GM23338 (cell line): ENCODE results near the gene PARD3. TPM values are rescaled to one million over a fixed set of nuclear protein-coding genes. Genes with fewer than 3 reads are reported as not detected.
A peak's percentile ranks its signal among the peaks of the same experiment; 100 is the strongest.

ENCODE experiments used
- ATAC-seq: fragments of 200-7000 bp; cut with Tn5 transposase; 3 replicates; pipeline ENCODE4 v1.9.1; 2020
- DNase-seq: peaks from one replicate; pipeline ENCODE4 v3.0.0-alpha.2; 2015; ENCODE audit warnings: low spot score
- H2AFZ ChIP-seq: fragments of 200-600 bp; sonication (generic); 2 replicates; pipeline ENCODE4 v1.8.0; 2016; ENCODE audit warnings: antibody characterized with exemption, mild to moderate bottlenecking, moderate library complexity
- H3F3A ChIP-seq: fragments of 200-600 bp; sonication (generic); replicated peaks from 2 replicates; pipeline ENCODE4 v1.8.0; 2017; ENCODE audit warnings: antibody characterized with exemption, mixed run types, low read depth
- H3K27ac ChIP-seq: fragments of 200-600 bp; sonication (generic); 2 replicates; pipeline ENCODE4 v1.6.1; 2016; ENCODE audit warnings: low read depth
- H3K27me3 ChIP-seq: fragments of 200-600 bp; sonication (generic); 2 replicates; pipeline ENCODE4 v1.8.0; 2016; ENCODE audit warnings: mild to moderate bottlenecking, mixed run types, moderate library complexity; ENCODE audit not compliant: insufficient read depth
- H3K36me3 ChIP-seq: fragments of 200-600 bp; sonication (generic); 2 replicates; pipeline ENCODE4 v1.8.0; 2016; ENCODE audit warnings: mild to moderate bottlenecking; ENCODE audit not compliant: insufficient read depth
- H3K4me1 ChIP-seq: fragments of 200-600 bp; sonication (generic); 2 replicates; pipeline ENCODE4 v1.8.0; 2016; ENCODE audit warnings: mild to moderate bottlenecking, moderate library complexity; ENCODE audit not compliant: insufficient read depth
- H3K4me2 ChIP-seq: fragments of 200-600 bp; sonication (generic); 2 replicates; pipeline ENCODE4 v1.7.1; 2017; ENCODE audit warnings: mixed run types
- H3K4me3 ChIP-seq: fragments of 200-600 bp; sonication (generic); 2 replicates; pipeline ENCODE4 v1.6.1; 2016; ENCODE audit warnings: mixed run types
- H3K79me2 ChIP-seq: fragments of 200-600 bp; sonication (generic); replicated peaks from 2 replicates; pipeline ENCODE4 v1.8.0; 2017; ENCODE audit warnings: mild to moderate bottlenecking; ENCODE audit not compliant: insufficient read depth
- H3K9me2 ChIP-seq: fragments of 200-600 bp; sonication (generic); 2 replicates; pipeline ENCODE4 v1.8.0; 2017; ENCODE audit not compliant: insufficient read depth
- H4K20me1 ChIP-seq: fragments of 200-600 bp; sonication (generic); replicated peaks from 2 replicates; pipeline ENCODE4 v1.8.0; 2017; ENCODE audit warnings: mild to moderate bottlenecking; ENCODE audit not compliant: insufficient read depth
- H3K27ac Mint-ChIP-seq: 2 replicates; pipeline ENCODE4 v1.8.0; 2020; ENCODE audit warnings: inconsistent platforms, mild to moderate bottlenecking, moderate library complexity, mixed read lengths
- H3K27me3 Mint-ChIP-seq: 3 replicates; pipeline ENCODE4 v1.8.0; 2022; ENCODE audit warnings: low read depth, mild to moderate bottlenecking, moderate library complexity, mixed read lengths, inconsistent platforms; ENCODE audit not compliant: insufficient read depth, poor library complexity
- H3K36me3 Mint-ChIP-seq: 3 replicates; pipeline ENCODE4 v1.8.0; 2021; ENCODE audit warnings: low read depth, mild to moderate bottlenecking, inconsistent platforms, moderate library complexity, mixed read lengths
- H3K4me1 Mint-ChIP-seq: 3 replicates; pipeline ENCODE4 v1.8.0; 2020; ENCODE audit warnings: mild to moderate bottlenecking, inconsistent platforms, mixed read lengths
- H3K4me3 Mint-ChIP-seq: 3 replicates; pipeline ENCODE4 v1.8.0; 2021; ENCODE audit warnings: moderate library complexity, mild to moderate bottlenecking, inconsistent platforms, mixed read lengths
- H3K9me3 Mint-ChIP-seq: 3 replicates; pipeline ENCODE4 v1.8.0; 2020; ENCODE audit warnings: moderate library complexity, mild to moderate bottlenecking, inconsistent platforms, mixed read lengths
- EZH2 ChIP-seq: fragments of 200-600 bp; sonication (generic); IDR thresholded peaks from one replicate; pipeline ENCODE4 v1.8.0; 2017; ENCODE audit warnings: antibody characterized with exemption, mild to moderate bottlenecking, low read depth; ENCODE audit not compliant: unreplicated experiment
- EZH2phosphoT487 ChIP-seq: fragments of 200-600 bp; sonication (generic); IDR thresholded peaks from one replicate; pipeline ENCODE4 v1.8.1; 2018; ENCODE audit warnings: antibody characterized with exemption; ENCODE audit not compliant: unreplicated experiment
- JUNB ChIP-seq: IDR thresholded peaks from one replicate; pipeline ENCODE4 v1.6.1; 2016; ENCODE audit warnings: antibody characterized with exemption; ENCODE audit not compliant: unreplicated experiment
- POLR2AphosphoS5 ChIP-seq: IDR thresholded peaks from 2 replicates; pipeline ENCODE4 v1.6.1; 2016; ENCODE audit warnings: antibody characterized with exemption, low read depth
- ZNF462 ChIP-seq: fragments of 250-450 bp; sonication (Bioruptor Pico); IDR thresholded peaks from 2 replicates; pipeline ENCODE4 v1.5.0; 2020; ENCODE audit warnings: mild to moderate bottlenecking, moderate library complexity
- polyA plus RNA-seq: library from polyadenylated mRNA; unstranded; fragments of >200 nt; fragmentation: Nextera tagmentation; extraction: Ambion mirVana; gene quantifications from 2 replicates; pipeline ENCODE4 v1.2.1, GENCODE V29; 2016
- total RNA-seq: library from RNA; depleted of rRNA; stranded (reverse); fragments of >200 nt; shearing (Covaris generic); gene quantifications from 2 replicates; pipeline ENCODE4 v1.2.3, GENCODE V29; 2014
- TF ChIP-seq, protein P1 (sequence below): IDR thresholded peaks from one replicate; pipeline ENCODE4 v1.6.1; 2018; ENCODE audit warnings: antibody characterized with exemption; ENCODE audit not compliant: unreplicated experiment
- TF ChIP-seq, protein P2 (sequence below), 2 experiments: fragments of 200-600 bp in 1 of 2; sonication (generic) in 1 of 2; conservative IDR thresholded peaks; 2 replicates each; pipeline versions ENCODE4 v1.5.1 to v1.6.1; 2016 to 2017; ENCODE audit warnings: antibody characterized with exemption in 2 of 2, low read depth in 2 of 2, mild to moderate bottlenecking in 2 of 2, moderate library complexity in 1 of 2

Gene PARD3
- total and polyA plus RNA-seq, 2 experiments from 2014 or later: 30.2 to 51.4 TPM

GRCh38 chr10:34656661-34657060, 158.4 kb downstream of the PARD3 start (continued):
- TF ChIP-seq, protein P1, sequence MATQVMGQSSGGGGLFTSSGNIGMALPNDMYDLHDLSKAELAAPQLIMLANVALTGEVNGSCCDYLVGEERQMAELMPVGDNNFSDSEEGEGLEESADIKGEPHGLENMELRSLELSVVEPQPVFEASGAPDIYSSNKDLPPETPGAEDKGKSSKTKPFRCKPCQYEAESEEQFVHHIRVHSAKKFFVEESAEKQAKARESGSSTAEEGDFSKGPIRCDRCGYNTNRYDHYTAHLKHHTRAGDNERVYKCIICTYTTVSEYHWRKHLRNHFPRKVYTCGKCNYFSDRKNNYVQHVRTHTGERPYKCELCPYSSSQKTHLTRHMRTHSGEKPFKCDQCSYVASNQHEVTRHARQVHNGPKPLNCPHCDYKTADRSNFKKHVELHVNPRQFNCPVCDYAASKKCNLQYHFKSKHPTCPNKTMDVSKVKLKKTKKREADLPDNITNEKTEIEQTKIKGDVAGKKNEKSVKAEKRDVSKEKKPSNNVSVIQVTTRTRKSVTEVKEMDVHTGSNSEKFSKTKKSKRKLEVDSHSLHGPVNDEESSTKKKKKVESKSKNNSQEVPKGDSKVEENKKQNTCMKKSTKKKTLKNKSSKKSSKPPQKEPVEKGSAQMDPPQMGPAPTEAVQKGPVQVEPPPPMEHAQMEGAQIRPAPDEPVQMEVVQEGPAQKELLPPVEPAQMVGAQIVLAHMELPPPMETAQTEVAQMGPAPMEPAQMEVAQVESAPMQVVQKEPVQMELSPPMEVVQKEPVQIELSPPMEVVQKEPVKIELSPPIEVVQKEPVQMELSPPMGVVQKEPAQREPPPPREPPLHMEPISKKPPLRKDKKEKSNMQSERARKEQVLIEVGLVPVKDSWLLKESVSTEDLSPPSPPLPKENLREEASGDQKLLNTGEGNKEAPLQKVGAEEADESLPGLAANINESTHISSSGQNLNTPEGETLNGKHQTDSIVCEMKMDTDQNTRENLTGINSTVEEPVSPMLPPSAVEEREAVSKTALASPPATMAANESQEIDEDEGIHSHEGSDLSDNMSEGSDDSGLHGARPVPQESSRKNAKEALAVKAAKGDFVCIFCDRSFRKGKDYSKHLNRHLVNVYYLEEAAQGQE: no peak

DNA sequence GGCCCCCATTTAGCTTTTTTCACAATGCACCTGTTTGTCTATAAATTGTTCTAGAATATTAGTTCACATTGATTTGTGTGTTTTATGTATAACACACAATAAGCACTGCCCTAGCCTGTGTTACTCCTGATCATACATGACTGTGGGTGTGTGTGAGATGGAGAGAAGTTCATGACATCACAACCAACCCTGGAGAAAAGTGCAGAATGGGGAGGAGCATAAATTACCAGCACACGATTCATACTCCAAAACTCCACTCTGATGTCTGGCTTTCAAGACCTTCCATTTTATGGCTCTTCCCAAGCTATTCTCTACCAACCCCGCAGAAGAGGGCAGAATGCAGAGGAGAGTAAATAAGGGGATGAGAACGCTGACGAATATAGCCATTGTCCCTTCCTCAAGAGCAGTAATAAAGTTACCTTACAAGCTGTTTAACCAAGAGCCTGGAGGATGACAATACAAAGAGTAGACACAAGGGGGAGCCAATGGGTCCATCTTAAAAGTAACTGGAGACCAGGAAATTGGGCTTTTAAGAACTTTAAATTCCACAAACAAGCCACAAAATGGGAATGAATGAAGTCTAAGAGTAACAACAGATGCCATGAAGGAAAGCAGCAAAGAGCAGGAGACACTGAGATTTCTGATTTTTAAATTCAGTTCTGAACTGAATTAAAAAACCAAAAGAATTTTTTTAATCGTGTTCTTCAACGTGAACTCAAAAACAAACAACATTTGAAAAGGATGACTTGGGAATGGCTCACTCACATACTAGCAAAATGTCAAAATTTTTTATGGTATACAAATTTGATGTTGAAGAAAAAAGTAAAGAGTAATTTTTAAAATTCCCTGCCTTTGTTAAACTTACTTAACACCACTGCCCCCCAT, 159.6 kb downstream of the PARD3 start:
- peak overlapping the region; percentile 27 for H3K27ac Mint-ChIP-seq
- H3K27me3 Mint-ChIP-seq: peaks cover 3% of the 10 kb centered on the region
- ATAC-seq: peak; percentile 20; the same call in 2 of the 3 replicates
- peaks cover 84% of the 10 kb centered on the region for H3K4me1 Mint-ChIP-seq
- Histone ChIP-seq H3K27ac (peak overlapping the region; percentile 91), H3K79me2 (peaks cover 76% of the 10 kb centered on the region), H3K36me3 (no peaks in the 10 kb centered on the region), H4K20me1 (no peaks in the 10 kb centered on the region), H3K4me1 (peaks cover 75% of the 10 kb centered on the region), H3K4me2 (peak overlapping the region; percentile 44), H3K4me3 (no peak overlapping the region), H3K27me3 (no peaks in the 10 kb centered on the region), H3K9me2 (no peaks in the 10 kb centered on the region), H2AFZ (no peak overlapping the region), H3F3A (no peaks in the 10 kb centered on the region; the same call in 1 of the 2 replicates)
- no peaks in the 10 kb centered on the region for H3K36me3 Mint-ChIP-seq
- H3K9me3 Mint-ChIP-seq: no peaks in the 10 kb centered on the region
- peak; percentile 92 for DNase-seq
- TF ChIP-seq, protein P2, sequence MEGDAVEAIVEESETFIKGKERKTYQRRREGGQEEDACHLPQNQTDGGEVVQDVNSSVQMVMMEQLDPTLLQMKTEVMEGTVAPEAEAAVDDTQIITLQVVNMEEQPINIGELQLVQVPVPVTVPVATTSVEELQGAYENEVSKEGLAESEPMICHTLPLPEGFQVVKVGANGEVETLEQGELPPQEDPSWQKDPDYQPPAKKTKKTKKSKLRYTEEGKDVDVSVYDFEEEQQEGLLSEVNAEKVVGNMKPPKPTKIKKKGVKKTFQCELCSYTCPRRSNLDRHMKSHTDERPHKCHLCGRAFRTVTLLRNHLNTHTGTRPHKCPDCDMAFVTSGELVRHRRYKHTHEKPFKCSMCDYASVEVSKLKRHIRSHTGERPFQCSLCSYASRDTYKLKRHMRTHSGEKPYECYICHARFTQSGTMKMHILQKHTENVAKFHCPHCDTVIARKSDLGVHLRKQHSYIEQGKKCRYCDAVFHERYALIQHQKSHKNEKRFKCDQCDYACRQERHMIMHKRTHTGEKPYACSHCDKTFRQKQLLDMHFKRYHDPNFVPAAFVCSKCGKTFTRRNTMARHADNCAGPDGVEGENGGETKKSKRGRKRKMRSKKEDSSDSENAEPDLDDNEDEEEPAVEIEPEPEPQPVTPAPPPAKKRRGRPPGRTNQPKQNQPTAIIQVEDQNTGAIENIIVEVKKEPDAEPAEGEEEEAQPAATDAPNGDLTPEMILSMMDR (conservative IDR thresholded peaks at IDR 0.05; ENCODE audit: low read depth in 2 of 2): peak; percentile 70 to 85
- TF ChIP-seq EZH2 (no peak), JUNB (no peak)
- no peak overlapping the region for H3K4me3 Mint-ChIP-seq

- Histone ChIP-seq H4K20me1 (no peaks in the 10 kb centered on the region), H3K9me2 (no peaks in the 10 kb centered on the region), H3K36me3 (no peaks in the 10 kb centered on the region), H3K4me1 (peaks cover 66% of the 10 kb centered on the region), H3K4me2 (no peak overlapping the region), H3K4me3 (no peak overlapping the region), H3K27ac (no peak overlapping the region), H2AFZ (no peak overlapping the region), H3F3A (no peaks in the 10 kb centered on the region; the same call in 1 of the 2 replicates), H3K27me3 (no peaks in the 10 kb centered on the region), H3K79me2 (peaks cover 75% of the 10 kb centered on the region)
- Mint-ChIP-seq H3K36me3 (no peaks in the 10 kb centered on the region), H3K4me1 (peaks cover 77% of the 10 kb centered on the region), H3K9me3 (no peaks in the 10 kb centered on the region), H3K27me3 (peaks cover 3% of the 10 kb centered on the region), H3K4me3 (no peak overlapping the region), H3K27ac (peak overlapping the region; percentile 29; the same call in 1 of the 2 replicates)
- DNase-seq (no peak), ATAC-seq (no peak)
- TF ChIP-seq ZNF462: no peak
- no peak for TF ChIP-seq POLR2AphosphoS5
- TF ChIP-seq EZH2phosphoT487: no peak
Observed at GRCh38 chr10:34654211-34654610, 160.9 kb downstream of the PARD3 start.
